DOHH2 (cell line): ENCODE data around the gene SOX9.

Source experiments
- EZH2phosphoT487 ChIP-seq: fragments of 200-600 bp; sonication (generic); IDR thresholded peaks from 2 replicates; pipeline ENCODE4 v1.6.1; 2017; ENCODE audit warnings: borderline replicate concordance, mild to moderate bottlenecking, antibody characterized with exemption, low read length, moderate library complexity, mixed read lengths
- TF ChIP-seq, protein P1 (sequence below): fragments of 200-600 bp; sonication (generic); IDR thresholded peaks from one replicate; pipeline ENCODE4 v1.5.1; 2014; ENCODE audit warnings: antibody characterized with exemption, mild to moderate bottlenecking, low read depth, low read length; ENCODE audit not compliant: poor library complexity, severe bottlenecking

DNA sequence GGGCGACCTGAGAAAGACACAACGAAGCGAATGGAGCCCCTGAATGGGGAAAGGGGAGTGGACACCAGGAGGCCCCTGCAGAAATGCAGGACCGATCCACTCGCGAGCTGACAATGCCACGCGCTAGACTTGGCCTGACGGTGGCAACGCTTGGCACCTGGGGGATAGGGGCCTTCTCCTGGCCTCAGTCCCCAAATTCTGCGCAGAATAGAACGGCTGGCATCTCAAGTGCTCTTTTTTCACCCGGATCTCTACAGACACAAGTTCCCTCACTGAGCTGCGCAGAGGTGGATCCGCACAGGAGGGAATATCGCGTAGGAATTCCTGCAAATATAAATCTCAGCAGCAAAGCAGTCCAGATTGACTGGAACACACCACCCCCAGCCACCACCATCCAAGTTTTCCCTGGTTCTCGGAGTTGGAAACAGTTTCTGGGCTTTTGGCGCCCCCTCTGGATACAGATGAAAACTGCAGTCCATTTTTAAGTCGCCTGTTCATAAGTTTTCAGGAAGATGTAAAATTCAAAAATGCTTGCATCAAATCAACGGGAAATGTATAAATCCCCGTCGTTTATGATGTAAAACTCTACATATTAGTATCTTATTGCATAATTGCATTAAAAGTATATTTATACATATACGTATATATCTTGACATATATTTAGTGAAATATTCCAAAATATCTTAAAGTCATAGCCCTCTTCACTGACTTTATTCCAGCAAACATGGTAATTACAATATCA lies 2.3 kb upstream of the SOX9 start:
- TF ChIP-seq, protein P1, sequence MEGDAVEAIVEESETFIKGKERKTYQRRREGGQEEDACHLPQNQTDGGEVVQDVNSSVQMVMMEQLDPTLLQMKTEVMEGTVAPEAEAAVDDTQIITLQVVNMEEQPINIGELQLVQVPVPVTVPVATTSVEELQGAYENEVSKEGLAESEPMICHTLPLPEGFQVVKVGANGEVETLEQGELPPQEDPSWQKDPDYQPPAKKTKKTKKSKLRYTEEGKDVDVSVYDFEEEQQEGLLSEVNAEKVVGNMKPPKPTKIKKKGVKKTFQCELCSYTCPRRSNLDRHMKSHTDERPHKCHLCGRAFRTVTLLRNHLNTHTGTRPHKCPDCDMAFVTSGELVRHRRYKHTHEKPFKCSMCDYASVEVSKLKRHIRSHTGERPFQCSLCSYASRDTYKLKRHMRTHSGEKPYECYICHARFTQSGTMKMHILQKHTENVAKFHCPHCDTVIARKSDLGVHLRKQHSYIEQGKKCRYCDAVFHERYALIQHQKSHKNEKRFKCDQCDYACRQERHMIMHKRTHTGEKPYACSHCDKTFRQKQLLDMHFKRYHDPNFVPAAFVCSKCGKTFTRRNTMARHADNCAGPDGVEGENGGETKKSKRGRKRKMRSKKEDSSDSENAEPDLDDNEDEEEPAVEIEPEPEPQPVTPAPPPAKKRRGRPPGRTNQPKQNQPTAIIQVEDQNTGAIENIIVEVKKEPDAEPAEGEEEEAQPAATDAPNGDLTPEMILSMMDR: peak; percentile 94
- TF ChIP-seq EZH2phosphoT487: no peak
